SK-N-SH treated with all-trans-retinoic acid at 6 μM for 48 hours (cell line): ENCODE measurements around the gene MPZL2.

Source experiments
- ESRRG ChIP-seq: fragments of 250-450 bp; sonication (Bioruptor Pico); IDR thresholded peaks from 2 replicates; pipeline ENCODE4 v1.6.1; 2021; ENCODE audit warnings: mild to moderate bottlenecking
- PPARA ChIP-seq: fragments of 250-450 bp; sonication (Bioruptor Pico); IDR thresholded peaks from 2 replicates; pipeline ENCODE4 v1.5.0; 2020; ENCODE audit warnings: mild to moderate bottlenecking, borderline replicate concordance
- ZC3H10 ChIP-seq: fragments of 250-450 bp; sonication (Bioruptor Pico); IDR thresholded peaks from 2 replicates; pipeline ENCODE4 v1.5.1; 2021; ENCODE audit warnings: mild to moderate bottlenecking, moderate library complexity
- TF ChIP-seq, protein P1 (sequence below): fragments of 250-450 bp; sonication (Bioruptor Pico); IDR thresholded peaks from 2 replicates; pipeline ENCODE4 v1.5.0; 2020; ENCODE audit warnings: mild to moderate bottlenecking, moderate library complexity
- TF ChIP-seq, protein P2 (sequence below): fragments of 250-450 bp; sonication (Bioruptor Pico); IDR thresholded peaks from 2 replicates; pipeline ENCODE4 v1.8.0; 2021; ENCODE audit warnings: low read depth, mild to moderate bottlenecking, moderate library complexity, borderline replicate concordance

DNA sequence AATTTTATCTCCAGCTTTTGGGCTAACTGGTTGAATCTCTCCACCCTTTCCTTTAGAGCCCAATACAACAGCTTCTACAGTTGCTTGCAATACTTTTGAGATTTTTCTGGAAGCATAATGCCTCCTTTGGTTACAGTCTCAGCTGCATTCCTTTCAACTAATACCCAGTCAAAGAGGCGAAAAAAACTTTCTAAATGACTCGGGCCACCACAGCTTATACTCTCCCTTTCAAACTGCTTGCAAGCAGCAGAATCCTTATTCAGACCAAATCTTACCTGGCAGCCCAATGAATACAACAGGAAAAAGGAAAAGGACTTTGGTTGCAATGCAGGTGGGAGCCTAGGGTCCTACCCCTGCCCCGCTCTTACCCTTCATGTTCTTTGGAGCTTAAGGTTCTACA is 55.1 kb downstream of the MPZL2 start:
- no peak for TF ChIP-seq ZC3H10 (CRISPR knock-in tag)
- no peak for TF ChIP-seq PPARA (CRISPR knock-in tag)
- TF ChIP-seq, protein P1, sequence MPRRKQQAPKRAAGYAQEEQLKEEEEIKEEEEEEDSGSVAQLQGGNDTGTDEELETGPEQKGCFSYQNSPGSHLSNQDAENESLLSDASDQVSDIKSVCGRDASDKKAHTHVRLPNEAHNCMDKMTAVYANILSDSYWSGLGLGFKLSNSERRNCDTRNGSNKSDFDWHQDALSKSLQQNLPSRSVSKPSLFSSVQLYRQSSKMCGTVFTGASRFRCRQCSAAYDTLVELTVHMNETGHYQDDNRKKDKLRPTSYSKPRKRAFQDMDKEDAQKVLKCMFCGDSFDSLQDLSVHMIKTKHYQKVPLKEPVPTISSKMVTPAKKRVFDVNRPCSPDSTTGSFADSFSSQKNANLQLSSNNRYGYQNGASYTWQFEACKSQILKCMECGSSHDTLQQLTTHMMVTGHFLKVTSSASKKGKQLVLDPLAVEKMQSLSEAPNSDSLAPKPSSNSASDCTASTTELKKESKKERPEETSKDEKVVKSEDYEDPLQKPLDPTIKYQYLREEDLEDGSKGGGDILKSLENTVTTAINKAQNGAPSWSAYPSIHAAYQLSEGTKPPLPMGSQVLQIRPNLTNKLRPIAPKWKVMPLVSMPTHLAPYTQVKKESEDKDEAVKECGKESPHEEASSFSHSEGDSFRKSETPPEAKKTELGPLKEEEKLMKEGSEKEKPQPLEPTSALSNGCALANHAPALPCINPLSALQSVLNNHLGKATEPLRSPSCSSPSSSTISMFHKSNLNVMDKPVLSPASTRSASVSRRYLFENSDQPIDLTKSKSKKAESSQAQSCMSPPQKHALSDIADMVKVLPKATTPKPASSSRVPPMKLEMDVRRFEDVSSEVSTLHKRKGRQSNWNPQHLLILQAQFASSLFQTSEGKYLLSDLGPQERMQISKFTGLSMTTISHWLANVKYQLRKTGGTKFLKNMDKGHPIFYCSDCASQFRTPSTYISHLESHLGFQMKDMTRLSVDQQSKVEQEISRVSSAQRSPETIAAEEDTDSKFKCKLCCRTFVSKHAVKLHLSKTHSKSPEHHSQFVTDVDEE (CRISPR knock-in tag), result no peak
- TF ChIP-seq, protein P2, sequence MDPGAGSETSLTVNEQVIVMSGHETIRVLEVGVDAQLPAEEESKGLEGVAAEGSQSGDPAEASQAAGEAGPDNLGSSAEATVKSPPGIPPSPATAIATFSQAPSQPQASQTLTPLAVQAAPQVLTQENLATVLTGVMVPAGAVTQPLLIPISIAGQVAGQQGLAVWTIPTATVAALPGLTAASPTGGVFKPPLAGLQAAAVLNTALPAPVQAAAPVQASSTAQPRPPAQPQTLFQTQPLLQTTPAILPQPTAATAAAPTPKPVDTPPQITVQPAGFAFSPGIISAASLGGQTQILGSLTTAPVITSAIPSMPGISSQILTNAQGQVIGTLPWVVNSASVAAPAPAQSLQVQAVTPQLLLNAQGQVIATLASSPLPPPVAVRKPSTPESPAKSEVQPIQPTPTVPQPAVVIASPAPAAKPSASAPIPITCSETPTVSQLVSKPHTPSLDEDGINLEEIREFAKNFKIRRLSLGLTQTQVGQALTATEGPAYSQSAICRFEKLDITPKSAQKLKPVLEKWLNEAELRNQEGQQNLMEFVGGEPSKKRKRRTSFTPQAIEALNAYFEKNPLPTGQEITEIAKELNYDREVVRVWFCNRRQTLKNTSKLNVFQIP, result no peak
- TF ChIP-seq ESRRG (CRISPR knock-in tag), result no peak
